Dedifferentiated amniotic fluid mesenchymal stem cell (primary cell): ENCODE measurements around the gene ADRA2A.

Experiments used
- DNase-seq: peaks from one replicate; pipeline ENCODE4 v3.0.0-alpha.2; 2016; ENCODE audit errors: extremely low spot score

ADRA2A gene

DNA sequence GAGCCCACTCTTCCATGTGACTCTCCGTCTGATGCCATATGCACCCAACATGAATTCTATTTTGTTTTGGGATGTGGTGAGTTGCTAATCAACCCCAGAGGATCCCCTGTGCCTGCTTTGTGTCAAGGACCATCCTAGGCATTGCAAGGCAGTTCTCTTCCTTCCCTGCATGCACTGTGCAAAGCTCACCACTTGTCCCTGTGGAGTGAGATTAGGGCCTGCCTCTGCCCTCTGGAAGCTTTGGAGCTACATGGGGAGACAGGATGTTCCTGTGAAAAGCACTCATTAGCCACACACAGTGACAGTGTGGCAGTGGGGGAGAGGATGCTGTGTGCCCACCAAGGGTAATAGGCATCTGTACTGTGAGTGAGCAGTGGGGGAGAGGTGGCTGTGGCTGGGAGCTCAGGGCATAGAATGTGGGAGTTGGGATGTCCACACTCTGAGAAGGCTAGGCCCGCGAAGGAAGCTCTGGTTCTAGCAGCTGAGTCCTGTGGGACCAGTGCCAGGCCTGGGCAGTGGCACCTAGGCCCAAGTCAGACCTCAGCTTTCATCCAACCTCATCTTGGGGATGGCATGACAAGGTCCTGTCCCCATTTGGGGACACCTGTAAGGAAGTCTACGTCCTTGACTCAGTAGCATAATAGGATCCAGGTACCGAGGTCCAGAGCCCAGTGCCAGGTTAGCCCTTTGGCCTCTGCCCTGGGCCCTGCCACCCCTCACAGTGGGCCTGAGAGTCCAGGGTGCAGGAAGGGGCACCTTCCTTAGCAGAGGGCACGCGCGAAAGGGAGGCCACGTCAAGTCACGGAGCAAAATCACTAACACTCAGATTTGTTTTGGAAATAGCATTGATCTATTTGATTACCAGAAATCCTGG lies 6.6 kb downstream of the ADRA2A start:
- DNase-seq: no peak

DNA sequence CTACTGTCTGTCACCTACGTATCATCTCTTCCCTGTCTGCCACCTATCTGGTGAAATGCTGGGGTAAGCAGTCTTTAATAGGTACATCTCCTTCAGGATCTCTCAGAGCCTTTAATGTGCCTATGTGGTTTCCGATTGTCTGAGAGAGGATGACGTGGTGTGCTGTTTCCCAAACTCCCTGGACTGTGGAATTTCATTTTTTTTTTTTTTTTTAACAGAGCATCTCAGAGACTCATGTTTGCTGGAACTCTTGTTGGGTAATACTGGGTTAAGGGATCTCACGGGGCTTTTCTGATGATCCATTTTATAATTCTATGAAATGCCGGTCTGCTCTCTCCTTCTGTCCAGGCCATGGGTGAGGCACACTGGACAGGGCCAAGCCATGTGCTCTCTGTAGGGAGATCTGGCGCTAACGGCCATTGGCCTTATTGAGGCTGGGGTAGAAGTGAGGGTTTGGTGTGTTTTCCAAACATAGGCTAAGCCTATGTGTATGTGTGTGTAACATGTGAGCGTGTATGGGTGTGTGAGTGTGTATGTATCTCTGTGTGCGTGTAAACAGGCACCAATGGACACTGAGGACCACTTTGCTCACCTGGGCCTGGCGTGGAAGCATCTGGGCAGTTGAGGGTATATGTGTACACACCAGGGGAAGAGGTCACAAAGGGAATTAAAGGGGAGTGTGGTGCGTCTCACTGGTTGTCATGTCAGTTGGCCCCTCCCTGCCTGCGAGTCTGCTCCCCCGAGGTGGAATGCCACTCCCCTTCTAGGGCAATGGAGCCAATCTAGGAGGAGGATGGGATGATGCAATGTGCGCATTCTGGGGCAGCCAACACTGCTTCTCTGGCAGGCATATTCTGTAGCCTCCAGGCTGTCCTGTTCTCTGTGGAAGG lies 7.8 kb downstream of the ADRA2A start:
- DNase-seq: no peak

DNA sequence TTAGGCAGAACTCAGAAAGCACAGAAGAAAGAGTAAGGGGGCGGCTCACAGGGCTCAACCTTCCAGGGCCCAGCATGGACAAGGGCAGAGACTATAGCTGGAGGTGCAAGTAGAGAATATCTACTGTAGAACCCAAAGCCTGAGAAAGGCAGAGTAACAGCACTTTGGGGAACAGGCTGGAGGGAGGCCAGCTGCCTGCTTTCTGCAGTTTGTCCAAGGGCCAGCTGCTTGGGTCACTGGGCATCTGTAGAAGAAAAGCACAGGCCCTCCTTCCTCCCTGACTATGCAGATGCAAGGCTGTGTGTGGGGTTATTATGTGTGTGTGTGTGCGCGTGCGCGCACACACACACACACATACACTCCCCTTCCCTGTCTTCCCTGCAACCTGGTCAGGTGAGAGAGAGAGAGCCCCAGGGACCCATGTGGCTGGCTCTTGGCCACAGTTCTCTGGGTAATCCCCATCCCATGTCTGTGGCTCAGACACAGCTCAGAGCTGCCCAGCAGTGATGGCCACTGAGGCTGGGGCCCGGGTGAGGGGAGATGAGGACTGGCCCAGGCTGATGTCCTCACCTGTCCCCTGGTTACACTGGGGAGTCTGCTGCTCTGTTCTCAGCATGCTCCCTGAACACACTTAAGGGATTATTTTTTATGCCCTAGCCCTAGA lies 9.0 kb downstream of the ADRA2A start:
- no peak for DNase-seq

DNA sequence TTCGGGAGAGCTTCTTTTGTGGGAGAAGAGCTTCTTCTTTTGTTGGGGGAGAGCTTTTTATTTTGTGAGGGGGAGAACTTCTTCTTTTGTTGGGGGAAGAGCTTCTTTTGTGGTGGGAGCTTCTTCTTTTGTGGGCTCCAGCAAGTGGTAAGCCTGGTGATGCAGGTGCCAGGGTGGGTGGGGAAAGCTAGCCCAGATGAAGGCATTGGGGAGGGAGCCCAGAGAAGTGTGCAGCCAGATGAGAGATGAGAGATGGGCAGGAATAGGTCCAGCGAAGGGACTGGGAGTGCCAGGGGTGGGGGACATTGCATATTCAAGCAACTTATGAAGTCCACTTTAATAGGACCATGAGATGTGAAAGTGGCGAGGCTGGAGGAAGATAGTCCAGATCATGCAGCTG lies 9.7 kb downstream of the ADRA2A start:
- DNase-seq: no peak

DNA sequence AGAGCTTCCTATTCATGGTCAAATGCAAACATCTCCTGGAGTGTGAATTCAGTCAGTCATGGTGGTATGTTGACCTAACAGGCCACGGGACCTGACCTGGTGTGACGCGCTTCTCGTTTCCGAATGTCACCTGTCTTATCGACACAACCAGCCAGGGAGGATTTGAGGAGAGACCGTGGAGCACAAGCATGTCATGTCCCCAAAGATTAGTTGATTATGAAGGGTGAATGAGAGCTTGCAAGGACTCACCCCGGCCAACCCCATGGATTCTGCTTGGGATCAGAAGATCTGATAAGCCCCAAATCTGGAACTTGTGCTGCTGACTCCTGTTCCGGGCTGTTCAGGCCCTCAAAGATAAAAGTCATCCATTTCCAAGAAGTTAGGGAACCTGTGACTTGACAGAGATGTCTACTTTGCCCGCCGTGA lies 10.5 kb downstream of the ADRA2A start:
- DNase-seq: no peak

DNA sequence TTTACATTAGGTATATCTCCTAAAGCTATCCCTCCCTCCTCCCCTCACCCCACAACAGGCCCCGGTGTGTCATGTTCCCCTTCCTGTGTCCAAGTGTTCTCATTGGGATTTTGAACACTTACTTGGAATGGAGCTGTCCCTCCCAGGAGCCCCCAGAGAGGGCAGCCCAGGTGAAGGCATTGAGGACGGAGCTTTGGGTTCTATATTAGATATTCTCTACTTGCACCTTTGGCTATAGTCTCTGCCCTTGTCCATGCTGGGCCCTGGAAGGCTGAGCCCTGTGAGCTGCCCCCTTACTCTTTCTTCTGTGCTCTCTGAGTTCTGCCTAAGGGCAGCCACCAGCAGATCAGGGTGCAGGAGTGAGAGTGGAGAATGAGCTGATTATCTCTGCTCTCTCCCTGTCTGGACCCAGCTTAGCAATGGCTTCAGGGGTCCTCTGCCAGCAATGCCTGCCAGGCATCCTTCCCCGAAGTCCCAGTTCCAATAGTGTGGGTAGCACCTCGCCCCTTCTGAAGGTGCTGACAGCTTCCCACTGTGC lies 11.2 kb downstream of the ADRA2A start:
- no peak for DNase-seq

DNA sequence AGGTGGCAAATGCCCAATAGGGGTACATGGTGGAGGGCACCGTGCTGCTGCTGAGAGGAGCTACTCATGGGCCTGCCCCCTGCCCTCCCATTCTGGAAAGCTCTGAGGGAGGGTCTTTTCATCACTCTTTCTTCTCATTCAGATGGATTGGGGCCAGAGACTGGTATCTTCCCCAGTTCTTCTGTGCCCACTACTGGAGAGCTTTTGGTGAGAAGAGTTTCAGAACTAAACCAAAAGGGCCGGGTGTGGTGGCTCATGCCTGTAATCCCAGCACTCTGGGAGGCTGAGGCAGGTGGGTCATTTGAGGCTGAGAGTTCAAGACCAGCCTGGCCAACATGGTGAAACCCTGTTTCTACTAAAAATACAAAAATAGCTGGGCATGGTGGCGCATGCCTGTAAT lies 12.5 kb downstream of the ADRA2A start:
- no peak for DNase-seq

DNA sequence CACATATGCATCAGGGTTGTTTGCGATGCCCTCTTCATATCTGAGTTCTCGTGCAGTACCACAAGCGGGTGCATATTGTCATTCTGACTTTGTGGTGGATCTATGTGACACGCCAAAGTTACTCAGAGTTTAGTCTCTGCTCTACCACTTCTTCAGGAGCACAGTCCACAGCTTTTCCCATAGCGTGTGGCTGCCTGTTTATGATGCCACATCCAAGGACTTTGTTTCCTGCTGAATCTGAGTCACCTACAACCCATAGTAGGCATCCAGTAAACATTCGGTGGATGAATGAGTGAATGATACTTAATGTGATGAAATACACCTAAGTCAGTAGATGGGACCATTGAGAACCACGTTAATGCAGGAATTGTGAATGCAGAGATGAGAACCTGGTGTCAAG lies 15.0 kb downstream of the ADRA2A start:
- DNase-seq: no peak

DNA sequence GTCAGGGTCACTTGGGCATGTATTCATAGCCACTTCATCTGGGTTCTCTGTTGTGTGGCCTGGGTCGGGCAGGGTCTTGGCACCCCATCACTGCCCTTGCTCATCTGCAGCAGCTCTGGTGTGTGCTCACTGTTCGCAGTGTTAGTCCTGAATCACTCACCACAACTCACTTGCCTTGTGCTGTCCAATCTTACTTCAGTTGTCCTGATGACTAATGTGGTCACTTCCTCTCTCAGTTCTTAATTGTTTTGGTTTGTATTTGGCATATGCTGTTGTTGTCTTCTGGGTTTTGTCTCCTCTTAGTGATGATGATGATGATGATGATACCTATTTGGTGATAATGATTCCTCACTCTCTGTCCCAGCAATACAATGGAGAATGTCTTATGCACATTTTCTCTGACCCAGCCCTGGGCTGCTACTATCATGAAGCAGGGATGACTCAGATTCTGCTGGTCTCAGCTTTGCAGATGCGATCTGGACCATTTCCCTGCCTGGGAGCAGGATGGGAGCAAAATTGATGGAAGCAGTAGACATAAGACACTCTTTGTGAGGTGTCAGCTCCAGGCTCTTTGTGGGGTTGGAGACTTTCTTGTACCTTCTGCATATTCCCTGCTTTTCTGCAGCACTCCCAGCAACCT lies 17.0 kb downstream of the ADRA2A start:
- no peak for DNase-seq

DNA sequence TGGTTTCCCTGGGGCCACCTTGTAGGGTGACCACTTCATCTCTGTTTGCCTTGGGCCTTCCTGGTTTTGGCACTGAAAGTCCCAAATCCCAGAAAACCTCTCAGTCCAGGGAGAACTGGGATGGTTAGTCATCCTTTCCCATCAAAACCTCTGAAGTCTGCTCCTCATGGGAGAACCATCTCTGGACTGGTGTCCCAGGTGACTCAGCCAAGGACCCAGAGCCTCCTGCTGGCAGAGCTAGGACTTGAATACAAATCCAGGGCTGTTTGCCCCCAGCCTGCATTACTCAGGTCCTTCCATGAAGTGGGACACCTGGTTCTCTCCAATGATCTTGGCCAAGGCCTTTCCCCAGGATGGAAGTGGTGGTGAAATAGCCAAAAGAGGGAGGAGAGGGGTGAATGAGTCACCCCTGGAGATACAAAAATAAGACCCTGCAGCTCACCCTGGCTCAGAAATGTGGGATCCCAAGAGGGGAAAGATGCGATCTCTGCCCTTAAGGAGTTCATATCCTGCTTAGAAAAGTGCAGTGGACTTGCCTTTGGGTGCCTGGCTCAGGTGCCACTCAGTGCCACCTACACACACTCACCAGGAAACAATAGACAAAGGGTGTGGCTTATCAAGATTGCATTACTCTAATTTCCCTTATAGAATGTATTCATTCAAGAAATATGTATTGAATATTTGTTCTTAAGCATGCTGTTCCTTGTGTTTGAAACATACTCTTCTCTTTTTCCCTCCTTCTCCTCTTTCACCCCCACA lies 22.0 kb downstream of the ADRA2A start:
- no peak for DNase-seq

DNA sequence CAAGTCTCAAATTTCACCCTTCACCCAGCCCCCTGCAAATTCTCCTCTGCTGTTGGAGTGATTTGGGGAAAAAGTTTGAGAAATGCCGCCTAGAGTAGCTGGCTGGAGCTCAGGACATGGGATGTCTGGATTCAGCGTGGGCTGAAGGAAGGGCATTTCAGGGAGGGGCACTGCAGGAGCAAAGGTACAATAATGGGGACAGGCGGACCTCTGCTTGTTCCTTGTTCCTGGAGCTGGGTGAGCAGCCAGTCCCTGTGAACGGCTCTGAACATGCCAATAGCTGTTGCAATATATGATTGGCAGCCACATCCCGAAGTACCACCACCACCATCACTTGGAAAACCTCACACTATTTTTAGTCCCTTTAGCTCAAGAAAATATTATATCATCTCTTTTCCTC lies 23.4 kb downstream of the ADRA2A start:
- no peak for DNase-seq

DNA sequence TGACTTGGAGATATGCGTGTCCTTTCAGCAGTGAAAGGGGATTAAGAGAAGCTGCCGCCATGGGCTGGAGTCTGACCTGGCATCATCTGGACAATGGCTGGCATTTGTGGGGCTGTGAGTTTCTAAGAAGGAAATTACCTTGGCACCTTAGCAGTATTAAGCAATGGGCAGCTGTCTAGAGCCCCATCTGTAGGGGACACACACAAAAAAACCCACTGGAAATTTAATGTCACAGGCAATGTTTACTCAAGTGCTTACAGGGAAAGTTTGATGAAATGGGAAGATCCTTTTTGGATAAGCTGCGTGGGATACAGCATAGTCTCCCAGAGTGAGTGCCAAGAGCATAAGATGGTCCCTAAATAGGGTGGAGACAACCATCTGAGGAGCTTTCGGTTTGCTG lies 25.0 kb downstream of the ADRA2A start:
- DNase-seq: no peak

DNA sequence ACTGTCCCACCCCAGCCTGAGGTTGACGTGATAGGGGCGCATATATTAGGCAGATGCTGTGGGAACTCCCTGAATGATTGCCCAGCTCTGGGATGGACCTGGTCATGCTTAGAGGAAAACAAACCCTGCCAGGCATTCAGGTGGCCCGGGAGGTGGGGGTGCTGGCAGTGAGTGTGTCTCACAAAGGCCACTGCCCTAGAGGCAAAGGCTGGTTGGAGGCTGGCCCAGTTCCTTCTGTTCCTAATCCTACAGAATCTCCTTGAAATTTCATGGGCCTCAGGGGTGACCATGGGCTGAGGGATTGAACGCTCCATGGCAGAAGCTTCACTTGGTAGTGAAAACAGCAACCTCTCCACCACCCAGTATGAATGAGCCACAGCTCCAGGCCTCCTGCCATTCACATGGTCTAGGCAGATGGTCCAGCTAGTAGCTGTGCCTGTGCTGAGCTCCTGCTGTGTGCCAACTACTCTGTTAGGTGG lies 25.6 kb downstream of the ADRA2A start:
- no peak for DNase-seq

DNA sequence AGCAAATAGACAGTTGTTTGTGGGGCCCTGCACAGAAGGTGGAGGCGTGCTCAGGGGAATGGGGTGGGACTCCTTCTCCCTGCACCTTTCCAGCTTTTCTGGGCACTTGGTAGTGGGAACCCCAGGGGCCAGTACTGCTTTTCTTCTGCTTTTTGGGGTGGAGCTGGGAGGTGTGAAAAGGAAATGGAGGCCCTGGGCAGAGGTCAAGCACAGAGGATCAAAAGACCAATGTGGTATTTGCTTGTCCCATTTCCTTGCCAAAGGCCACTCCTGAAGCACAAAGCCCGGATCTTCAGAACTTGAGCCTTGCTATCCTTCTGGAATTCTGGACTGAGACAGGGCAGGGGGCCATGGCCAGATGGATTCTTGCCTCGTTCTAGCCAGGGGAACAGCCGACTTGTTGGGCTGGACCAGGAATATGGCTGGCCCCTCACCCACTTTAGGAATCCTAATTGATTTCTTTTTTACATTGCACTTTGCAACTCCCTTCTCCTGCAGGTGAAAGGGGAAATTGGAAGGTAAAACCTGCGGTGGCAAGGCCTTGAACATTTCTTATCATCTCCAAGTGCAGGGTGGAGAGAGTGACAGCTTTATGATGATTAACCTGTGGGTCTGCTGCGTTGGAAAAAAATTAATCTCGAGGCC lies 26.5 kb downstream of the ADRA2A start:
- DNase-seq: no peak

DNA sequence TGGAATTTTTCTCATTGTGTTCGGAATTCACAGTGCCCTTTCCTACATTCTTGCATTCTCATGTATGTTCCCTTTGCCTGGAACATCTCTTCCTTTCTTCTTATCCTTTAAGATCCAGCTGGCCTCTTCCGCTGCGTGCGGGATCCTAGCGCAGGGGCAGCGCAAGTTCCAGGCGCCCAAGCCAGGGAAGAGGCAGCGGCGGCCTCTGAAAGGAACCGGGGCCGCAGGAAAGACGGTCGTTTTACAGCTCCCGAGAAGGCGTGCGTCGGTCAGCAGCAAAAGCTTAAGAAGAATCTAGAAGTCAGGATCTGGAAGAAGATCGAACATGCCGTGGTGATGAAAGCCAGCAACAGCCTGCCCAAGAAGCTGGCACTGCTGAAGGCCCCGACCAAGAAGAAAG lies 28.0 kb downstream of the ADRA2A start:
- DNase-seq: no peak

DNA sequence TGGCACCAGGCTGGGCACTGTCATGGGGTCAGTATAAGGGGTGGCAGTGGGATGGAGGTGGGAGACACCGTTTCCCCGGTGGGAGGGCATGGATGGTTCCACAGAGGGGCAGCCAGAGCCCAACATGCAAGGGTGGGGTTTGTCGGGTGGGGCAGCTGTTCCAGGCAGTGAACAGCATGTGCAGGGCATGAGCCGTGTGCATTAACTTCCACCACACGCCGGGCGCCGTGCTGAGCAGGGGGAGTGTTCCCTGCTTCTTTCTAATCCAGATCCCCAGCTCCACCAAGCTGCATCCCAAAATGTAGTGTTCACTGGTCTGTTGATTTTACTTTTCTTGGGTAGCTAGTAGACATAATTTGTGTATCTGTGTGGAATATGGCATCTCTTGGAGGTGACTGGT lies 29.3 kb downstream of the ADRA2A start:
- no peak for DNase-seq

DNA sequence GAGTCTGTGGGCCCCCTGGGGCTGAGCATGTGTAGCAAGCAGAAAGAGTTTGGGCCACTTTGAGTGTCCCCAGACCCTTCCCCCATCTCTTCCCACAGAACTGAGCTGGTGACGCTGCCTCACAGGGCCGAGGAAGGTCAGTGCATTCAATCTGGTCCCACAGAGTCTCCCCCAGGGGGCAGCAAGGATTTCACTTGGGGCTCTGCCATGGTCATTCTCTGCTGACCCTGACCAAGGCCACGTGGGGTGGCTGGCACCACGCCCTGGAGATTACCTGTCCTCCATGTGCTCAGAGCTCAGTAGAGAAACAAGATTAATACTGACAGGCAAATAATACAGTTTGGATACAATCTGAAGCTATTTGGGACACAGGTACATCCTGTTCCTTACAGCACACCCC lies 30.2 kb downstream of the ADRA2A start:
- DNase-seq: no peak

DNA sequence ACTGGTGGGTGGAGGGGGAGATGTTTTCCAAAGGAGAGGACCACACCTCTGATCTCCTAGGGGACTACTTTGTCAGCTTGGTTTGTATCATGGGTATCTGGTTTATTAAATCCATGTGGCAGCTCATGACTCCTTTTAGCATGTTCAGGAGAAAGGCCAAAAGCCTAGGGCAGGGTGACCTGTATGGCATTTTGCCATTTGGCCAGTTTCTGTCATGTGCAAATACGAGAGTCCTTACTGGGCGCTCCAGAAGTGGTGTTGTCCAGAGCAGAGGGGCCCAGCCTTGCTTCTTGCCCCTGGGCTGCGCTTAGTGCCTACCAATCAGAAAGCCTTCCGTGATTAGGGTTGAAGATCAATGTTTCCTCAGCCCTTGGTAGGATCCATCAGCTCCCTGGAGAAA lies 31.0 kb downstream of the ADRA2A start:
- no peak for DNase-seq

DNA sequence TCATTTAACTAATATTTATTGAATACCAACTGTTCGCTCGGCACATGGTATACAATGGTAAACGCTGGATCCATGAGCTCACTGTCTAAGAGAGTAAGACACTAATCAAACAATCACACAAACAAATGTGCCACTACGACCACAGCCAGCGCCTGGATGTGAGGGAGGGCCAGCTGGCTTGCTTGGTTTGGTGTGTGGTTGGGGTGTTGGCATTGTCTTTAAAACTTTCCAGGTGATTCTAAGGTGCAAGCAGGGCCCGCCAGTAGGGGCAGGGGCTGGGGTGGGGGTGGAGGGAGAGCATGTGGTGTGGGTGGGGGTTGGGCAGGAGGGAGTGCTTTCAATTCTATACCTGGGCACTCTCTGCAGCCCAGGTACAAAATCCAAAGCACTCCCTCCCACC lies 31.6 kb downstream of the ADRA2A start:
- DNase-seq: no peak
